KOPT-K1 (cell line): Measurements from ENCODE around the gene GRK3.
A peak's percentile ranks its signal among the peaks of the same experiment; 100 is the strongest.

ENCODE experiments used
- H3K27ac ChIP-seq: fragments of 200-600 bp; sonication (generic); 2 replicates; pipeline ENCODE4 v1.5.1; 2016; ENCODE audit warnings: antibody characterized with exemption, mild to moderate bottlenecking, low read depth, low read length; ENCODE audit not compliant: poor library complexity, severe bottlenecking
- H3K36me3 ChIP-seq: fragments of 200-600 bp; sonication (generic); 2 replicates; pipeline ENCODE4 v1.5.1; 2017; ENCODE audit warnings: antibody characterized with exemption, mild to moderate bottlenecking, low read length, moderate library complexity; ENCODE audit not compliant: insufficient read depth
- H3K9me3 ChIP-seq: fragments of 200-600 bp; sonication (generic); 2 replicates; pipeline ENCODE4 v1.5.1; 2017; ENCODE audit warnings: antibody characterized with exemption, low read length, mild to moderate bottlenecking; ENCODE audit not compliant: insufficient read depth, poor library complexity, severe bottlenecking

The GRK3 gene

DNA sequence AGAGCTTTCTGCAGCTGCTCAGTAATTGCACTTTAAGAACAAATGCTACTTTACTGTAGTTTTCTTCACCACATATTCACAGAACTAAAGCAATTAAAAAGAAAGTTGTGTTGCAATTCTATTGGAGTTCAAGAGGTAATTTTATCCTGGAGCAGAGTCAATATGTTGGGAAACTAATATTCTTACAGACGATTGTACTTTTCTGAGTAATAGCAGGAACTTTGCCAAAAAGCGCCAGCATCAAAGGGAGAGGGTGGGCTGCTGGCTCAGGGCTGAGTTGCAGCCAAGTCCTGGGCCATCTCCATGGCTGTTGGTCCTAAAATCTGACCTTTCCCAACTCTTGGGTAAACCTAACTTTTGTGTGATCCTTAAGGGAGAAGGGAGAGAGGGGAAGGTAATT, 104.0 kb downstream of the GRK3 start:
- H3K27ac ChIP-seq = no peak overlapping the region
- peaks cover 93% of the 10 kb centered on the region for H3K36me3 ChIP-seq
- no peaks in the 10 kb centered on the region for H3K9me3 ChIP-seq

DNA sequence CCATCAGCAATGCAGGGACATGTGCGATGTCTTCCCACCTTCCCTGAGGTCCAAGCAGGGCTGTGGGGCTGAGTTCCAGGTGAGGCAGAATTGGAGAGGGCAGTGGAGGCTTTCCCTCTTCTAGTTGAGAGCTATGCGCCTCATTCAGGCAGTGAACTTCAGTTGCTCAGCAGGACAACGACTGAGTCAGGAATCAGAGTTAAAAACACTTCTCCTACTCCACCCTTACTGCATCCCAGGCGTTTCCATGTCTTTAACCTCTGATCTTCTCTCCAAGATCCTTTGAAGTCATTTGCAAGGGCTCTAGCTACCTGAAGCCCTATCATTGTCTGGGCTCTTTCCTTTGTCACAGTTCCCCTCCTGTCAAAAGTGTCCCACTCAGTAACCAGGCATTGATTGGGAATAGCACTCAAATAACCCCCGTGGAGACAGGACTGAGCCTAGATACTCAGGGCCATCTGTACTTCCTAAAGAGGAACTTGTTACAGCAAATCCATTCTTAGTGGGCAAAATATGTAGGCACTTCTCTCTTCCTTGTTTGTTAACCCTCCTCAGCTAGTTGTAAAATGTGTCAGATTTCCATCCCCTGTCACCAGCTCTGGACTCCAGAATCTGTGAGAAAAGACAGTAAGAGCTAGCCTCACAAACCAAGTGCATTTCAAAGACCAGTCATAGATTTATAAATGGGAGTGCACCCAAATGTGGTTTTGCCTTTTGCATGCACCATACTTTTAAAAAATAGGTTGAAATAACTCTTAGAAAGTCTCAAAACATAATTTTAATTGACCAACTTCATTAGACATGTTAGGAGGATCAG, 105.0 kb downstream of the GRK3 start:
- Histone ChIP-seq H3K36me3 (peaks cover 94% of the 10 kb centered on the region), H3K9me3 (no peaks in the 10 kb centered on the region), H3K27ac (no peak overlapping the region)

DNA sequence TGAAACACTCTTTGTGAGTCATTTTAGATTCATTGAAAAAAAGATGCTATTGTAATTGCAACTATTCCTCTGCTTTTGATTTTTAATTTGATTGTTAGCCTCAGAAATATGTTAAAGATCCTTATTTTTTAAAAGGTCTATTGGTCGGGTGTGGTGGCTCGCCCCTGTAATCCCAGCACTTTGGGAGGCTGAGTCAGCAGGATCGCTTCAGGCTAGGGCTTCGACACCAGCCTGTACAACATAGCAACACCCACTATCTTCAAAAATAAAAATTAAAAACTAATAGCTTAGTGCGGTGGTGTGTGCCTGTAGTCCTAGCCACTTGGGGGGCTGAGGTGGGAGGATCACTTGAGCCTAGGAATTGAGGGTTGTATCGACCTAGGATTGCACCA, 105.6 kb downstream of the GRK3 start:
- Histone ChIP-seq H3K36me3 (peaks cover 94% of the 10 kb centered on the region), H3K27ac (no peak overlapping the region), H3K9me3 (no peaks in the 10 kb centered on the region)

DNA sequence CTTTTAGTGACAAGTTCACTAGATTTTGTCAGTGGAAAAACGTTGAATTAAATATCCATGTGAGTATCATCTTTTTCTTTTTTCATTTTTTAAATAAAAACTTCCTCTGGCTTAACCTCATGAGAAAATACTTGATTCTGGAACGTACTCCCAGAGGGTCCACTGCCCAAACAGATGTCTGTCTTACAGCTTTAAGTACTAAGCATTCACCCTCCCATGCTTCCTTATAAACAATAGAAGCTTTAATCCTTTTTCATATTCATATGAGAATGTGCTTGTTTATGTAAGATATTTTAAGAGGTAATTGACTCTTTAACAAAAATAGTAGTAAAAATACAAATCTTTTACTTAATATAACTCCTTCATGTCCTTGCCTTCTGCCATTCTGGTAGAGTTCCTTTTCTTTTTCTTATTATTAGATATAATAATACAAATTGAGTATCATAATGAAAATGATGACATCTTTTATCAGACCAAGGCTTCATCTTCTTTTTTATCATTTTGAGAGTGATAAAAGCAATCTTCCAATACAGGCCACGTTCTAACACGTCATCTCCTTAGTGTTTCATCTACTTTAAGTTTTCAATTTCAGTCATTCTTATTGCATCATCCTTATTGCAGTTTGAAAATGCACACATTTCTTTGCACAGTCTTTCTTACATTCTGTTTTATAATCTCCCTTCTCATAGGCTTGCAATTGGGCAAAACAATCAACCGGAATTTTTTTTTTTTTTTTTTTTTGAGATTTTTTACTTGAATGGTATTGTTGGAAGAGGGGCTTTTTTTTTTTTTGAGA, 108.0 kb downstream of the GRK3 start:
- Histone ChIP-seq H3K36me3 (peaks cover 98% of the 10 kb centered on the region), H3K27ac (no peak overlapping the region), H3K9me3 (no peaks in the 10 kb centered on the region)

DNA sequence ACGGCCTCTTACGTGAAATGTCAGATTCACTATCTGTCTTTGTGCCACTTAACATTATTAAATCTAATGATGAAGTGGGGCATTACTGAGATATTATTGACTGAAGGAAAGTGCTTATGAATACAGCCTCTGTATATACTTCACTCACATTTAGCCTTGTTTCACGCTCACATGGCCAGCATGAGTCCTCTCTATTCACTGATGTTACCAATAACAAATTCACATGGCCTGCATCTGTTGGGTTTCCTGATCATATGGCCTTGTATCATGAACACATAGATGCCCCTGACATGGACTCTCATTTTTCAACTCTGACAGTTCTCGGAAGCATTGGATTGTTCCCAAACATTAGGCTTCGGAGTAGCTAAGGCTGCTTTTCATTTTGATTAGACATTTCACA, 109.2 kb downstream of the GRK3 start:
- H3K27ac ChIP-seq = no peak overlapping the region
- no peaks in the 10 kb centered on the region for H3K9me3 ChIP-seq
- peaks cover 96% of the 10 kb centered on the region for H3K36me3 ChIP-seq

DNA sequence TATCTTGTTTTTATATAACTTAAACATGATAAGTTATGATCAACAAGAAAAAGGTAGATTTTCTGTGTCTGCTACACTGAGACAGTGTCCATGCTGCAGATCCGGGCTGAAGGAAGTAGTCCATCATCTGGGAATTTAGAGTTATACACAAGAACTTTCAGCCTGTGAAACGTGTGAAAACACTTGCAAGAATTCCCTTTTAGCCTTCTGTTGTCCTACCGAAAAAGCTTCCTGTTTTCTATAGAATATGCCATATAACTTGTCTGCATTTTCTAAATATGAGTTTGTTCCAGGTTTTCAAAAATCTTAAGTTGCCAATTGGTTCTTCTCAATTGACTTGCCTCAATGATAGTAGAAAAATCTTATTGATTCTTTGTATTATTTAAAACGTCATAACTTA, 113.2 kb downstream of the GRK3 start:
- H3K9me3 ChIP-seq = no peaks in the 10 kb centered on the region
- no peak overlapping the region for H3K27ac ChIP-seq
- H3K36me3 ChIP-seq = peaks cover 94% of the 10 kb centered on the region

DNA sequence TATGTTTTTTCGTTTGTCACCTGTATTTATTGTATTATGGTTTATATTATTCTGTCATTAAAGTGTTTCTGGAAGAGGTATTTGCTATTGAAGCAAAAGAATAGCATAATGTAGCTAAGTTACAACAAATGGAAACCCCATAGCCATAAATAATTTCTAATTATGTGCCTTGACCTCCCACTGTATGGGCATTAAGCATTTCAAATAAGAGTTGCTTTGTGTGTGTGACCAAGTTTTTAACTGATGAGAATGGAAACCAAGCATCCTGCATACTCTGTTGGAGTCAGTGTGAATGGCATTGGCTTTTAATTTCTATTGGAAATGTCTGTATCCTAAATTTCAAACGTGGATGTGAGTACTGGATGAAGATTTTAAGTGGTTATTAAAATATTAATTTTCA, 115.6 kb downstream of the GRK3 start:
- Histone ChIP-seq H3K27ac (no peak overlapping the region), H3K36me3 (peaks cover 94% of the 10 kb centered on the region), H3K9me3 (no peaks in the 10 kb centered on the region)

DNA sequence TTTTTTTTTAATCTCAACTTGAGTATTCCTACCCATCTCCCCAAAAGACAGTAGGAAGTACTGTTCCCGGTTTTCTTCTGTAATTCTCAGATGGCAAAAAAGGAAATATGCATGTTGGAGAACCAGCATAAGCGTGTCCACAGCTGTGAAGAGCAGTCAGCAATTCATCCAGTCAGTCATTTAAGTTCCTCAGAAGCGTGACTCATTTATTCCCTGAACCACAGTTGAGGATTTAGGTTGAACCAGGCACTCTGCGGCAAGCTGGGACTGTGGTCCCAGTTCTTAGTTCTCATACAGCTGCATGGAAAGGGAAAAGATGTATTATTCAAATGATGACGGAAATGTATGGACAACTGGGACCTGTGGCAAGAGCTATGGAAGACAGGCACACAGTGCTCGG, 116.5 kb downstream of the GRK3 start:
- peaks cover 93% of the 10 kb centered on the region for H3K36me3 ChIP-seq
- H3K27ac ChIP-seq = no peak overlapping the region
- no peaks in the 10 kb centered on the region for H3K9me3 ChIP-seq

DNA sequence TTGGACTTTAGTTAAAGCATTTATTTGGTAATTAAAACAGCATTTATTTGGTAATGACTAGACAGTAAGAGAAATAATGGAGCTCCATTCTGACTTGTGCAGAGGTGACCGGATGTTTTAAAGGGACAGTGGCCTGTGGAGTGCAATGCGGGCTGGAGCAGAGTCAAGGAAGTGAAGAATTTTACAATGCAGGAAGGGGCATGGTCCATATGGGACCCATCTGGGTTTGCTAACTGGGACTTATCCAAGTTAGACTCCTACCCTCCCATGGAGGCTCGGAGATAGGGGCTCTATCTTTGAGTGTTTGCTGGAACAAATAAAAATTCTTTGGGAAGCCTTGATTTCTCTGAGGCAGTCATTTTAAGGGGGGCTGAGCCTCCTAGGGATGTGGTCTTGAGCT, 117.6 kb downstream of the GRK3 start:
- H3K36me3 ChIP-seq = peaks cover 93% of the 10 kb centered on the region
- no peak overlapping the region for H3K27ac ChIP-seq
- H3K9me3 ChIP-seq = no peaks in the 10 kb centered on the region

DNA sequence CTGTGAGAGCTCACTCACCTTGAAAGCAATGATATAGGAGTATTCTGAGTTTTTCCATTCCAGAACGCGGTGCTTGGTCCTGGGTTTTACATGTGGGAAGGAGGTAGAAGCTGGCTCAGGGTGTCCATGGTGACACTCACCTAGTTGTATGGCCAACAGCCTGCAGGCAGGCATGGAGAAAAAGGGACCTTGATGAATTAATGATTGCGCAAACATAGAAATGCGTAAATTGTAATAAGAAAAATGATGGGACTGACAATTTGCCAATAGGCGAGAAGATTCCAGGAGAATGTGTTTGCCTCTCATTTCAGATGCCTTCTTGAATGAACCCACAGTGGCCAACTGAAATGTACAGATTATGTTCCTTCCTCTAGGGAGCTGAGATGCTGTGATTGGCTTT, 124.2 kb downstream of the GRK3 start:
- Histone ChIP-seq H3K9me3 (no peaks in the 10 kb centered on the region), H3K27ac (no peak overlapping the region), H3K36me3 (peaks cover 99% of the 10 kb centered on the region)

DNA sequence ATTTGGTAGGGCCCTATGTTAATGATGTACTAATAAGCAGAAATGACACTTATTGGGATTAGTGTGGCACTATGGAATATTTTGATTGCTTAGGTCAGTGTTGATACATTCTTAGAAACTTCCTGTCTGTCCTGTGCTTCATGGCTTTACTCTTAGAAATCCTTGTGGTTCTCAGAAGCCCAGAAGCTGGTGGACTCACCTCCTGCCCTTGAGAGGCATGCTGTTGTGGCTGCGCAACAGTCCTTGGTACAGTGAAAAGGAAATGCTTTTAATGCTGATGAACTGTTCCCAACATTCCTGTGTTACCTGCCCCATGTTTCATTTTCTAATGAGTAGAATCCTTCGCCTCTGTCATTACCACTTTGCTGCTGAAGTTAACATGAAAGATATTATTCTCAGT, 125.2 kb downstream of the GRK3 start:
- no peaks in the 10 kb centered on the region for H3K9me3 ChIP-seq
- H3K36me3 ChIP-seq = peaks cover 98% of the 10 kb centered on the region

DNA sequence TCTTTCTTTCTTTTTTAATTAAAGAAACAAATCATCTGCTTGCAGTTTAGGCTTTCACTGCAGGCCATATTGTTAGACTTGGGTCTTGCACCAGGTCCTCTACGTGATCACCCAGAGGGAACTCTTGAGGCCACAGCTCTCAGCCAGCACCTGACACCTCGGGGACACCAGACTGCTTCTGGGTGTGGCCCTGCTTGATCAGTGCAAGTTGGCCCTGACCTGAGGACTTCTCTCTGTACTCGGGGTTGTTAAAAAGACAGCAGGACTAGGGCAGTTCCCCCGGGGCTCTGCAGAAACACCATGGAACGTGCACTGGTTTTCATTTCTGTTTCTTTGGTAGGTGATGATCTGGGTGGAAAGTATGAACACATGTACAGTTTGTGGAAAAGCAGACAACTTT, 126.3 kb downstream of the GRK3 start:
- peaks cover 98% of the 10 kb centered on the region for H3K36me3 ChIP-seq
- H3K27ac ChIP-seq = peak overlapping the region; percentile 73
- no peaks in the 10 kb centered on the region for H3K9me3 ChIP-seq

More for the DNA sequence above, 125.2 kb downstream of the GRK3 start:
- H3K27ac ChIP-seq = peak overlapping the region; percentile 73

DNA sequence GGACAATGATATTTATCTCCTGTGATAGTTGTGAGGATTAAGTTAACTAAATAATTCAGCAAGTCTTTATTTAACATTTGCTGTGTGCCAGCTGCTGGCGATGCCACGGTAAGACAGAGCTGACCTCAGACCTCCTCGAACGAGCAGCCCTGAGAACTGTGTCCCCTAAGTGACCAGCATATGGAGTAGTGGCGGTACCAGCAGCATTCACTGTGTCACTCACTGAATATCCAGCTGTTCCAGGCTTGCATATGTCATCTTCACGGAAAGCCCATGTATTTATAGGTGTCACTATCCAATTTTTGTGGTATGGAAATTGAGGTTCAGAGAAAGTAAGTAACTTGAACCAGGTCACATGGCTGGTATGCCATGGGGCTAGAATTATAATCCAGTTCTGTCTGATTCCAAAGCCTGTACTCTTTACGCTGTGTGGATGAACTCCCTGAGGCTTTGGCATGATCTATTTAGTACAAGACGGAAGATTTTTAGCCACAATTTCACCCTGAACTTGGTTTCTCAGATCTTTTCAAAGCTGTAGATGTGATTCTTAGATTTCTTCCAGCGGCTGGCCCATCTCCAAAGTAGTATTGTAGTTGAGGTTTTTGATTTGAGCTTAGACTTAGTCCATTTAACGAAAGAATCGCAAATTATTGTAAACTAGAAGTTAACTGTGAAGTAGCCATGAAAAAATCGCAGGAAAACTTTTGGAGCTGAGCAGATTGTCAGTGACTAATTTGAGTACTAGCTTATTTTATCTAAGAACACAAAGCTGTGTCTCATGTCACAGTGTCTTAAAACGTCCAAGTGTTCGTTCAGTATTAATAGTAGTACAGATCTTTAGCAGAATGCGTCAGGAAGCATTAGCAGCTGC, 128.2 kb downstream of the GRK3 start:
- peak overlapping the region; percentile 73 for H3K27ac ChIP-seq
- no peaks in the 10 kb centered on the region for H3K9me3 ChIP-seq
- H3K36me3 ChIP-seq = peaks cover 99% of the 10 kb centered on the region

DNA sequence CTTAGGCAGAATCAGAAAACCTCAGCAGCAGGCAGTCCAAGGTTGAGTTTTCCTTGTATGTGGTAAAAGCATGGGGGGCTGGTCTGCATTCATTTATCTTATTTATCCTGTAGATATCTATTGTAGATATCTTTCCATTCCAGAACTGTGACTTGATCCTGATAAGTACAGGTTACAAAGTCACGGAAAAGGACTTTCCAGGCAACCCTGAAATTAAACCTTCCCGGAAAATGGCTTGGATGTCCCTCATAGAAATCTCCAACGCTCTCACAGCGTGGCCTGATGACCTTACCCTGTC, 128.7 kb downstream of the GRK3 start:
- Histone ChIP-seq H3K9me3 (no peaks in the 10 kb centered on the region), H3K27ac (peak overlapping the region; percentile 73), H3K36me3 (peaks cover 99% of the 10 kb centered on the region)
